Activated T-cell treated with anti-CD3 and anti-CD28 coated beads, Interleukin-2, amount 50 U/mL, for 1 hour (primary cell): ENCODE measurements around the gene GALNT12.

Source experiments
- DNase-seq: peaks from one replicate; pipeline ENCODE4 v3.0.0-alpha.2; 2020

GALNT12 gene, protein sequence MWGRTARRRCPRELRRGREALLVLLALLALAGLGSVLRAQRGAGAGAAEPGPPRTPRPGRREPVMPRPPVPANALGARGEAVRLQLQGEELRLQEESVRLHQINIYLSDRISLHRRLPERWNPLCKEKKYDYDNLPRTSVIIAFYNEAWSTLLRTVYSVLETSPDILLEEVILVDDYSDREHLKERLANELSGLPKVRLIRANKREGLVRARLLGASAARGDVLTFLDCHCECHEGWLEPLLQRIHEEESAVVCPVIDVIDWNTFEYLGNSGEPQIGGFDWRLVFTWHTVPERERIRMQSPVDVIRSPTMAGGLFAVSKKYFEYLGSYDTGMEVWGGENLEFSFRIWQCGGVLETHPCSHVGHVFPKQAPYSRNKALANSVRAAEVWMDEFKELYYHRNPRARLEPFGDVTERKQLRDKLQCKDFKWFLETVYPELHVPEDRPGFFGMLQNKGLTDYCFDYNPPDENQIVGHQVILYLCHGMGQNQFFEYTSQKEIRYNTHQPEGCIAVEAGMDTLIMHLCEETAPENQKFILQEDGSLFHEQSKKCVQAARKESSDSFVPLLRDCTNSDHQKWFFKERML

DNA sequence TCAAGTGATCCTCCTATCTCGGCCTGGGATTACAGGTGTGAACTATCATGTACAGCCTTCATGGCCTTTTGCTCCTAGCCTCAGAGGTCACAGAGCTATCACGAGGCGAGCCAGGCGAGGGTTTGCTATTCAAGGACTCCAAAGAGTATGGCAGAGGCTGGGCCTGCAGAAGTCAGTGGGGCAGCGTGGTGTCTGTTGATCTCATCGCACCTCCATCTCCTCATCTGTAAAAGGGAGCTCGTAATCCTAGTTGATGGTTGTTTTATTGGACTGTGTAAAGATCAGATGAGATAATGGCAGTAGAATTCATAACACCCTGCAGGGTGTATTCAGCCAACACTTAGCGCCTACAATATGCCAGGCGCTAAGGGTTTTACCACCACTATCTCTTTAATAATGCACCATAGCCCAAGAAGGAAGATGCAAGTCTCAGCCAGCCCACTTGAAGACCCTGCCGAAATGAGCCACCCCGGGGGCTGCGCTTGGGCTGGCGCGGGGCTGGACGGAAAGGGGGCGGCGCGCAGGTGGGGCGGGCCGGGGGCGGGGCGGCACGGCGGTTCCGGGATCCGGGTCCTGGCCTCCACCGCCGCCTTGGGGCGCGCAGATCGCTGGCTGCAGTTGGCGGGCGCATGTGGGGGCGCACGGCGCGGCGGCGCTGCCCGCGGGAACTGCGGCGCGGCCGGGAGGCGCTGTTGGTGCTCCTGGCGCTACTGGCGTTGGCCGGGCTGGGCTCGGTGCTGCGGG lies at the start of gene GALNT12:
TSS of gene GALNT12 (plus strand) at position 601 of the 744 bp plus-strand sequence. CDS start at position 630, 29 bp downstream.
- DNase-seq, result peak; percentile 71

GRCh38 chr9:98760231-98760630 lies 47.2 kb upstream of the GALNT12 start:
- DNase-seq, result no peak

DNA sequence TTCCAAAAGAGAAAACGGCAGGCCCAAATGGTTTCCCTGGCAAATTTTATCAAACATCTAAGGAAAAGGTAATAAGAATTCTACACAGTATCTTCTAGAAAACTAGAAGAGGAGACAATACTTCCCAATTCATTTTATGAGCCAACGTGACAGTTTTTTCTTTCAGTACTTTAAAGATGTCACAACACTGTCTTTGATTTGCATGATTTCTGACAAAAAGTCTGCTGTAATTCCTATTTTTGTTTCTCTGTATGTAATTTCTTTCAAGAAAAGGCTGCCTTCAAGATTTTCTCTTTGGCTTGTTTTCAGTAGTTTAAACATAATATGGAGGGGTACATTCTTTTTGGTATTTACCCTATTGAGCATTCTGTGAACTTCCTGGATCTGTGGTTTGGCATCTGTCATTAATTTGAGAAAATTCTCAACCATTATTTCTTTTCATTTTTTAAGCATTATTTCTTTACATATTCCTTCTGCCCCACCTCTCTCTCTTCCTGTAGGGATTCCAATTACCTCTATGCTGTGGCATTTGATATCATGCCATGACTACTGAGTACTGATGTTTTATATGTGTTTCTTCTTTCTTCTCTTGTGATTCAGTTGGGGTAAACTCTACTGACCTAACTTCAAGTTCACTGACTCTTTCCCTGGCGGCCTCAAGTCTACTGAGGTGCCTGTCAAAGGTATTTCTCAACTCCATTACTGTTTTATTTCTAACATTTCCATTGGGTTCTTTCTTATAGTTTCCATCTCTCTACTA lies 43.3 kb upstream of the GALNT12 start:
- no peak for DNase-seq

- DNase-seq, result no peak
Observed at GRCh38 chr9:98765256-98765655, 42.2 kb upstream of the GALNT12 start.

DNA sequence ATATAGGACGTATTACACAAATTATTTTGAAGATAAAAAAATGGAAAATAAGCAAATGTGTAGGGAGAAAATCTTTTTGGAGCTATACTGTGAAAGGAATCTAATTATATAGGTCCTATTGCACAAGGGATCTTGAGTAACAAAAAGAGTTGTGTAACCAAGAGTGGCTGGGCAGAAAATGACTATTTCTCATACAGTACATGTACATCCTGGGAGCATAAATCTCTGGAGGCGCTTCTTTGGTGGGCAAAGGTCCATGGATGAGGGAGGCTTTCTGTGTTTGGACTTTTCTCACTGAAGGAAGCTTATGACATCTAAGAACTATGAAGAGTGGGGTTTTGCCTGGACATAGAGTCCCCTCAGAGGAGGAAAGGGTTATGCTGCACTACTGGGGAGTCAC lies 40.9 kb upstream of the GALNT12 start:
- no peak for DNase-seq

GRCh38 chr9:98767196-98767595 lies 40.3 kb upstream of the GALNT12 start:
- no peak for DNase-seq

DNA sequence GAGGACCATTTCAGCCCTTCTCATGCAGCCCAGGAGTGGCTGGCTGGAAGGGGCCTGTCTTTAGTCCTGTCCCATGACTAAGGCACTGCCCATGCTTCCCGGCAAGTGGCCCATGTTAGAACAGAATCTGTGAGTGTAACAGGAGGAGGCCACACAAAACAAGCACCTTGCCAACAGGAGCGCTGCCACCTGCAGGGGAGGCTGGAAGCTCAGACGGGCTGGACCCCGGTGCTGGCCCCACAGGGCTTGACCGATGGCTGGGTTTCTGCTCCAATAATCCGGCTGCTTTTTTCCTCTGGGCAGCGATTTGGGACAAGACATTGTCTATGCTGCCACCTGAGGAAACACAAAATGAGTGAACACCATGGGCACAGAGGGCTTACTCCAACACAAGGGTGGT lies 39.6 kb upstream of the GALNT12 start:
- no peak for DNase-seq

- DNase-seq, result no peak
Observed at GRCh38 chr9:98768344-98768743, 39.1 kb upstream of the GALNT12 start.

DNA sequence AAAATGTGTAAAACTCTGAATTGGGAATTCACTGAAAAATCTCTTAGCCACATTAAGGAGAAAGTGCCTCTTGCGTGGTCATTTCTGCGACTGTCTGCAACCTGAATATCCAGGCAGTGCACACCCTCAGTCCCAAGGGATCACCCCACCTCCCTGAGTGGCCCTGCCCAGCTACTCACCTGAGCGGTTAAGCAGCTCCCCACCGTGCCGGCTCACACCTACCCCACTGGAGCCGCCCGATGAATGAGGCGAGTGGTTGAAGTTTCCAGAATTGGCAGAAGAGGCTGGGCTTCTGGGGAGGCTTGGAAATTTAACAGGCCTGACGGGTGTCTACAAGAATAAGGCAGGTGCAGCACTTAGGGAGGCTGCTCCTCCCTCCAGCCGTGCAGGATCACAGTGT lies 36.8 kb upstream of the GALNT12 start:
- DNase-seq, result no peak

DNA sequence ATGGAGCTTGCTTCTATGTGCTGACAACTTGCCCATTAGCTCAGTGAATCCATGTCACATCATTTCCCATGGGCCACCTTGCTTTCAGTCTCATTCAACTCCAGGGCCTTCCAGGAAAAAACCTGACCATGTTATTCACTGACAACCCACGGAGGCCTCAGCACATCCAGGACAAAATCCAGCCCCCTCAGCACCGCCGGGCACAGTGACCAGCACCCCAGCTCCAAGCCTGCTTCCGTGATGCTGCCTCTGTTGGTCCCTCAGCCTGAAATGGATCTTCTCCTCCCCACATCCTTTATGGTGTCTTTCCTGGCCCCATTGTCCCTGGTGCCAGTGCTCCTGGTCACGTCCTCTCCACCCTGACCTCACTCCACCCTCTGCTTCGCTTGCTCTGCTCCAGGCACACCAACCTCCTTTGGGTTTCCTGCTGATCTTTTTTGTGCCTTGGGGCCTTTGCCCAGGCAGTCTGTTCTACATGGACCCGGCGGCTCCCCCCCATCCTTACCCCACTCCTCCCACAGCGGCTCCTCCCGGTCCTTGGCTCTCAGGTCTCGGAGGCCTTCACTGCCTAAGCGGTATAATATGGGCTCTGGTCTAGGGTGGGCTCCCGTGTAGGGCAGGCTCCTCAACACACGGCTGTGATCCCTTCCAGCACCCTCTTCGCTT lies 36.1 kb upstream of the GALNT12 start:
- no peak for DNase-seq

DNA sequence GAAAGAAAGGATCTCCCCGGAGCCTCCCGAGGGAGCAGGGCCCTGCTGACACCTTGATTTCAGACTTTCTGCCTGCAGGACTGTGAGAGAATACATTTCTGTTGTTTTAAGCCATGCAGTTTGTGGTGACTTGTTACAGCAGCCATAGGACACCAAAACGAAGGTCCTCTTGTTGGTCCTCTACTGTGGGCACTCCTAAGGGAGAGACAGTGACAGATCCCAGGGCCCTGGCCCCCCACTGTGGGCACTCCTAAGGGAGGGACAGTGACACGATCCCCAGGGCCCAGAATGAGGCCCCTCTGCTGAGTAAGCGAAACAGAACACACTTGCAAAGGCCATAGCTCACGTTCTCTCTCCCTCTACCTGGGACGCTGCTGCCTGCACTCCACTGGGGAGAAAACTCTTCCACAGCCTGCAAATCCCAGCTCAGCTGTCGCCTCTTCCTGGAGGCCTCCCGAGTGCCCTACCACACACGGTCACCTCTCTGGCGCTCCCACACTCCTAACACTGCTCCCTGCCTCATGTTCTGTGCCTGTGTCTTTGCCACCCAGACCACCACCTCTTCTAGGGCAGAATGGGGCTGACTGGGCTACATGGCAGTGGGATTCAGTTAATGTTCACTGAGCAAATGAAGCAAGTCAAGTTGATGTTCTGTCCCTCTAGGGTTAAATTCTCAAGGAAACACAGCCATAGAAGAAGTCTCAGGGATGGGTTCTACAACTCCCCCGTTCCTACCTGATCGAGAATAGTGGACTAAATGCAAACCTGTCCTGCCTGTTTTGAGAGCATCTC lies 34.9 kb upstream of the GALNT12 start:
- no peak for DNase-seq

DNA sequence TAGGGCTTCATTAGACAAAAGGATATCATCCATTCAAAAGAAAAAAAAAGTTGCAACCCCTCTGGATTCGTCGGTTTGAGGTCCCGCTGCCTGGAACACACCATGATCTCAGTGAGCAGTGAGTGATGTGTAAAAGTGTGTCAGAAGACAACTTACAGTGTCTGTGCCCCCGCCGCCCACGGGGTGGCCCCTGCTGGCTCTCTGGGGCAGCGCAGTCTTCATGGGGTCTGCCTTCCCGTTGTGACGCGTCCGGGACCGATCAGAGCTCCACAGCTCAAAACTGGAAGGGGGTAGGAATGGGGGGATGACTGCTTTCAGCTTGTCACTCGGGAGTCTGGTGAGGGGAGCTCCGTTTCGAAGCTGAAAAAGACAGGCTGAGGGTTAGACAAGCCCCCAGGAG lies 33.7 kb upstream of the GALNT12 start:
- DNase-seq, result no peak

DNA sequence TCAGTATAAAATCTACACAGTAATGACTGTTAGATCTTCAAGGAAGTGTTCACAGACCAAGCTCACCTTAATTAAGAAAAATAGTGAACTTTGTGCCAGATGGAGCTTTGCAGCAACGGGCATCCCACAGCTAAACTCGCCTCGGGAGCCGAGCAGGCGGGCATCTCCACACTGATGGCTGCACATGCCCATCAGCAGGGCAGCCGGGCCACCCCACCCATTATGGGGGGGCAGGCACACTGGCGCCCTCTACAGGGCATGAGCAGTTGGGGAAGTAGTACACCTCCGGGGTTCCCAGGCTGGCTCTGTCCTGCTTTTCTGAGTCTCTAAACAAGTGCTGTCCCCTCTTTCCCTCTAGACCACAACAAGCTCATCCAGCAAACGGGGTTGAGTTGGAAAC lies 32.7 kb upstream of the GALNT12 start:
- DNase-seq, result no peak

GRCh38 chr9:98775831-98776441 lies 31.5 kb upstream of the GALNT12 start:
- no peak for DNase-seq

DNA sequence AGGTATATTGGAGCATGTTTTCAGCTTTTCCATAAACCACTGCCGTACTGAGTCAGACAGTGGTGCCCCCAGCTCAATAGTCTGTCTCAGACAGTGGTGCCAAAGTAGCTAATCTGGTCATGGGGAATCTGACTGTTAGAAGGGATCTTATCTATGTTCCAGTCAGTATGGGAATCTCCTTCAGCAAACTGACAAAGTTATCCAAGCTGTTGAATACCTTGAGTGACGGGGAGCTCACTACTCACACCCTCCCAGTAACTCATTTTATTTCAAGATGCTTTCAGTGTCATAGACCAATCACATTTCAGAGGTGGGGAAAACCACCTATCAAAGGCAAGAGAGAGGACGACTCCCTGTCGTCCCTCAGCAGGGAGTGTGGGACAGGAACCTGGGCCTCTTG lies 29.9 kb upstream of the GALNT12 start:
- no peak for DNase-seq

- no peak for DNase-seq
Observed at GRCh38 chr9:98778251-98778650, 29.2 kb upstream of the GALNT12 start.

DNA sequence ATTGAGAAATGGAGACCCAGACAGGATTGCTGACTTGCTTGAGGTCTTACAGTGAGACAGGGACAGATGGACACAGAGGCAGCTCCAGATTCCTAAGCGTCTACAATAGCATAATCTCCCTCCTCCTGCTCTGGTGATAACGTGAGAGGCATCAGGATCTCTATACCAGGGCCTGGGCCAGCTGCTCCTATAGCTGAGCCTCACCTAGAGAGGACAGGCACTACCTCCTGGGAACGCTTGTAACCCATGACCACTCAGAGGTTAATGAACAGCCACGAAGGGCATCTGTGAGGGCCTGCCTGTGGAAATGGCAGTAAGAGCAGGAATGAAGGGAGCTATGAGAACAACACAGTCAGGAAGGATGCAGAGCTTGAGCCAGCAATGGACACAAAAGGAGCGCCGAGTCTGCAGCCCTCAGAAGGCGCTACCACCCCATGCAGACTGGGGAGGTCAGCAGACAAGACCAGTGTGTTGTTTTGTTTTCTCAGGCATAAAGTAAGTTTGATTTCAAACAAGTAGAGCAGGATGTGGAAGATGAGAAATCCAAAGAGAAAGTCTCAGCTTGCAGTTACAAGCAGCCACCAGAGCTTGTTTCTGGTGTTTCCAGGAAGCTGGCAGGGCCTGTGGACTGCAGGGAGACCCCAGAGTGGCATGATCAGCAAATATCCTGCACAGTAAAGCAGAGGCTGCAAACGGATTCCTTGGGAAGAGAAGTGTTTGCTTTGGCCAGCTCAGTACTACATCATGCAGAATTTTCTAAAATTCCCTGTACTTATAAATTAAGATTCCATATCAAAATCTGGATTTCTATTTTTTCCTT lies 28.5 kb upstream of the GALNT12 start:
- DNase-seq, result no peak

DNA sequence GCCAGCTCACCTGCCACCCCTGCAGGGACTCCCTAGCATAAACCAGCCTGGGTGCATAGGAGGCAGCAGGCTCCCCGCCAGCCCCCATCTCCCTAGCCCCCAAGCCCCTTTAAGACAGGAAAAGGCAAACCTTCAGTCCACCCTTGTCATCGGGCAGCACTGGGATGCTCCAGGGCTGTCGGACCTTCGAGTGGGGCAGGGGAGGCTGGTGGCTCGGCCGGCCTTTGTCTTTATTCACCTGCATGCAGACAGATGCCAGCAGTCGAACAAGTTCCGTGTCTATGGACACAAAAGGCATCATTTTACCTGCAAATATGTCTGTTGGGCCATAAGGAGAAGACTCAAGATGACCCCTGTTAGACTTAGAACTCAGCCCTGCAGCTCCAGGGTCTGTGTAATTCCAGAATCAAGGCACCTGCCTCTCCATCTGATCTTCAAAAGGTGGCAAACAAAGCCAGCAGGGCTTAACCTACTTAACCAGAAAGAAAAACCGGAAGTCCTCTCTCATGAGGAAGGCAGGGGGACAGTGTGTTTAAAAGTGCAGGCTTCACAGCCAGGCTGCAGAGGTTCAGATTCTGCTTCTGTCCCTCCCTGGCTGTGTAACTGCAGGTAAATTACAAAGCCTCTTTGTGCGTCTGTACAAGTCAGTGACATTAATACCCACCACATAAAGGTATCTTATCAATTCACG lies 27.3 kb upstream of the GALNT12 start:
- DNase-seq, result no peak

GRCh38 chr9:98781588-98782383 lies 25.7 kb upstream of the GALNT12 start:
- no peak for DNase-seq
